Spleen (tissue), 11 donors: Measurements from ENCODE around the gene CNTNAP5. TPM values are rescaled to one million over a fixed set of nuclear protein-coding genes. Genes with fewer than 3 reads are reported as not detected.

ENCODE experiments used
- DNase-seq: peaks from one replicate; pipeline ENCODE4 v3.0.0-alpha.2; 2020
- H3K27ac ChIP-seq, 8 donors: fragments of 200-600 bp; sonication (generic) in 7 of 8; 1 replicate in 4 of 8; 2 replicates in 4 of 8; pipeline versions ENCODE4 v1.5.0 to v1.8.0; 2016 to 2021; ENCODE audit warnings: inconsistent platforms in 4 of 8, mild to moderate bottlenecking in 4 of 8, moderate library complexity in 1 of 8
- H3K27me3 ChIP-seq, 7 donors: fragments of 200-600 bp; sonication (generic) in 6 of 7; replicated peaks in 1 of 7; 1 replicate in 4 of 7; 2 replicates in 3 of 7; pipeline versions ENCODE4 v1.5.0 to v1.8.0; 2016 to 2021; ENCODE audit warnings: inconsistent platforms in 3 of 7, mild to moderate bottlenecking in 1 of 7
- H3K36me3 ChIP-seq, 6 donors: fragments of 200-600 bp; sonication (generic) in 5 of 6; 1 replicate in 4 of 6; 2 replicates in 2 of 6; pipeline versions ENCODE4 v1.5.0 to v1.8.0; 2016 to 2021; ENCODE audit warnings: inconsistent platforms in 2 of 6
- H3K4me1 ChIP-seq, 6 donors: fragments of 200-600 bp; sonication (generic) in 5 of 6; 1 replicate in 3 of 6; 2 replicates in 3 of 6; pipeline versions ENCODE4 v1.5.0 to v1.8.0; 2016 to 2021; ENCODE audit warnings: inconsistent platforms in 3 of 6
- H3K4me3 ChIP-seq, 8 donors: fragments of 200-600 bp; sonication (generic) in 7 of 8; 1 replicate in 4 of 8; 2 replicates in 4 of 8; pipeline versions ENCODE4 v1.5.0 to v1.8.0; 2016 to 2021; ENCODE audit warnings: inconsistent platforms in 4 of 8, mild to moderate bottlenecking in 4 of 8, moderate library complexity in 2 of 8
- H3K9me3 ChIP-seq, 8 donors: fragments of 200-600 bp; sonication (generic) in 7 of 8; 1 replicate in 4 of 8; 2 replicates in 4 of 8; pipeline versions ENCODE4 v1.5.0 to v1.8.0; 2016 to 2021; ENCODE audit warnings: inconsistent platforms in 4 of 8
- CTCF ChIP-seq, 11 experiments: fragments of 200-600 bp in 7 of 11; fragments of 450-650 bp in 4 of 11; sonication (generic) in 4 of 11; IDR thresholded peaks in 8 of 11; conservative IDR thresholded peaks in 3 of 11; 1 replicate in 7 of 11; 2 replicates in 4 of 11; pipeline versions ENCODE4 v1.4.0 to v1.8.0; 2016 to 2021; ENCODE audit warnings: antibody characterized with exemption in 11 of 11, inconsistent platforms in 4 of 11, mild to moderate bottlenecking in 1 of 11
- POLR2A ChIP-seq, 3 donors: fragments of 450-650 bp; IDR thresholded peaks; one replicate each; pipeline ENCODE4 v1.5.1; 2017; ENCODE audit warnings: antibody characterized with exemption in 3 of 3, mild to moderate bottlenecking in 1 of 3
- POLR2AphosphoS5 ChIP-seq, 3 donors: sonication (generic); formaldehyde crosslinking; IDR thresholded peaks; one replicate each; pipeline ENCODE4 v1.5.1; 2017; ENCODE audit warnings: antibody characterized with exemption in 3 of 3
- WGBS, 5 donors: extraction: QIAGEN DNeasy Blood & Tissue Kit in 3 of 5; methylation state at CpG; one replicate each; pipeline versions ENCODE4 v1.1.5 to v1.1.7; 2013 to 2018; 5-methylcytosine and 5-hydroxymethylcytosine counted together
- intact Hi-C: fragments of 100-400 bp; cut with DNase I; formaldehyde crosslinking; loops from one replicate; pipeline ENCODE4 v1.15.0; 2023; ENCODE audit warnings: low total_unique reads
- polyA plus RNA-seq, 3 donors: library from polyadenylated mRNA; stranded (reverse); fragments of 200-250 nt; gene quantifications; one replicate each; pipeline ENCODE4 v1.2.1, GENCODE V29; 2013
- total RNA-seq, 7 donors: library from RNA; depleted of rRNA in 3 of 7; stranded (reverse); fragments of >200 nt in 3 of 7; fragmentation: NEBNext Ultra II Directional in 4 of 7; extraction: Animal tissue kit (Norgen Biotek cat#: 25700) in 4 of 7; gene quantifications; one replicate each; pipeline versions ENCODE4 v1.1.0 to v1.2.1, GENCODE V29; 2016 to 2021
- donor health status: healthy with polysubstance abuse.
- donor health status: DM: no; HTN: no; CAD: no; lungs with moderate emphysema.
- donor health status: DM: no; HTN: no; CAD: no.
- donor health status: Bipolar disorder and iron deficiency.
- donor health status: healthy.
- donor health status: DM: no; HTN: no; CAD: no.
- donor health status: DM: yes; HTN: yes; CAD: no.

The CNTNAP5 gene
- total and polyA plus RNA-seq, 10 donors: 0.18 TPM; not detected in 9

- DNase-seq: no peak
- H3K9me3 ChIP-seq: peaks cover 0 to 8% (median 0%) of the 10 kb centered on the region in 8 donors
- intact Hi-C loops: no loop called here
- TF ChIP-seq CTCF (IDR thresholded peaks at IDR 0.05 in 8 of 11, conservative IDR thresholded peaks at IDR 0.05 in 3 of 11) (no peak), POLR2A (IDR thresholded peaks at IDR 0.05) (no peak), POLR2AphosphoS5 (IDR thresholded peaks at IDR 0.05) (no peak)
- H3K27ac ChIP-seq: no peak overlapping the region
- no peaks in the 10 kb centered on the region for H3K4me1 ChIP-seq
- WGBS, 5 donors: 91 to 94% (median 93%) methylated on average over 15 of the region's 15 CpGs
- H3K27me3 ChIP-seq: no peaks in the 10 kb centered on the region
- H3K4me3 ChIP-seq: no peak overlapping the region
- H3K36me3 ChIP-seq: no peaks in the 10 kb centered on the region
These were observed 615.2 kb downstream of the CNTNAP5 start for GRCh38 chr2:124640221-124640750.

GRCh38 chr2:124646166-124646815 lies 621.2 kb downstream of the CNTNAP5 start:
- H3K27me3 ChIP-seq: no peaks in the 10 kb centered on the region
- no peak overlapping the region for H3K4me3 ChIP-seq
- intact Hi-C loops: no loop called here
- no peak for DNase-seq
- H3K27ac ChIP-seq: no peak overlapping the region
- no peaks in the 10 kb centered on the region for H3K4me1 ChIP-seq
- H3K36me3 ChIP-seq: no peaks in the 10 kb centered on the region
- no peak for TF ChIP-seq CTCF (IDR thresholded peaks at IDR 0.05 in 8 of 11, conservative IDR thresholded peaks at IDR 0.05 in 3 of 11)
- no peak for TF ChIP-seq POLR2AphosphoS5 (IDR thresholded peaks at IDR 0.05)
- TF ChIP-seq POLR2A (IDR thresholded peaks at IDR 0.05): no peak
- 64 to 82% (median 73%) methylated on average over 4 of the region's 4 CpGs for WGBS, 5 donors
- peaks cover 0 to 3% (median 0%) of the 10 kb centered on the region in 8 donors for H3K9me3 ChIP-seq

- H3K27ac ChIP-seq: no peak overlapping the region
- peaks cover 0 to 3% (median 0%) of the 10 kb centered on the region in 8 donors for H3K9me3 ChIP-seq
- intact Hi-C loops: no loop called here
- H3K4me3 ChIP-seq: no peak overlapping the region
- H3K27me3 ChIP-seq: no peaks in the 10 kb centered on the region
- no peak for DNase-seq
- no peaks in the 10 kb centered on the region for H3K4me1 ChIP-seq
- 82 to 92% (median 90%) methylated on average over 3 of the region's 3 CpGs for WGBS, 5 donors
- no peaks in the 10 kb centered on the region for H3K36me3 ChIP-seq
- TF ChIP-seq POLR2A (IDR thresholded peaks at IDR 0.05): no peak
- no peak for TF ChIP-seq POLR2AphosphoS5 (IDR thresholded peaks at IDR 0.05)
- no peak for TF ChIP-seq CTCF (IDR thresholded peaks at IDR 0.05 in 8 of 11, conservative IDR thresholded peaks at IDR 0.05 in 3 of 11)
These were observed 622.2 kb downstream of the CNTNAP5 start for GRCh38 chr2:124647245-124647644.

- TF ChIP-seq CTCF (IDR thresholded peaks at IDR 0.05 in 8 of 11, conservative IDR thresholded peaks at IDR 0.05 in 3 of 11) (no peak), POLR2AphosphoS5 (IDR thresholded peaks at IDR 0.05) (no peak), POLR2A (IDR thresholded peaks at IDR 0.05) (no peak)
- Histone ChIP-seq H3K4me3 (no peak overlapping the region), H3K9me3 (peaks cover 0 to 3% (median 0%) of the 10 kb centered on the region in 8 donors), H3K27me3 (no peaks in the 10 kb centered on the region), H3K36me3 (no peaks in the 10 kb centered on the region), H3K27ac (no peak overlapping the region), H3K4me1 (no peaks in the 10 kb centered on the region)
- no peak for DNase-seq
- whole genome bisulfite sequencing, 5 donors: 85 to 91% (median 88%) methylated on average over 10 to 12 of the region's 12 CpGs
- intact Hi-C loops: no loop called here
These were observed 622.6 kb downstream of the CNTNAP5 start for GRCh38 chr2:124647663-124648062.
